Cardiac fibroblast (primary cell): ENCODE results near the gene C9.

Source experiments
- DNase-seq, 2 donors: peaks; one replicate each; pipeline versions ENCODE4 v3.0.0 to v3.0.0-alpha.2; 2010; ENCODE audit warnings: low read depth in 2 of 2
- H3K4me3 ChIP-seq, 2 donors: replicated peaks in 1 of 2; 1 replicate in 1 of 2; 2 replicates in 1 of 2; pipeline ENCODE4 v1.5.1; 2011; ENCODE audit warnings: low read depth in 2 of 2, low read length in 2 of 2, mild to moderate bottlenecking in 2 of 2, moderate library complexity in 1 of 2
- TF ChIP-seq, protein P1 (sequence below): IDR thresholded peaks from one replicate; pipeline ENCODE4 v1.5.1; 2011; ENCODE audit warnings: low read depth, mild to moderate bottlenecking, low read length, inconsistent platforms

C9 gene

DNA sequence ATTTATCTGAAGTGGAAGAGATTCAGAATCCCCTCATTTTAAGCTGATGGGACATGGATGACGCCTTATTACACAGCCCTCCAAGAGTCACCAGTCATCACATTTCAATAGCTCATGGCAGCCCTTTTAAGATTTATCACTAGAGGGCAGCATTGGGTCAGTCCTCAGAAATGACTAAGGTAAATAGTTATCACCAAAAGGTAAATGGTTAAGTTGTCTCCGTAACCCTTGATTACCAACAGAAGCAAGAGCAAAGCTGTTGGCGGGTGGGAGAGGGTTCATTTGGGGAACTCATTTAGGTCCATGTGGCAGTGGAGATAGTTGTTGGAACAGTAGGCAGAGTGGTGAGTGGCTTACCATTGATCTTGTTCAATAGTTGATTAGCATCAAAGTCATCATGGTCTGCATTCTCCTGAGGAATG, 12.0 kb upstream of the C9 start:
- no peak overlapping the region for H3K4me3 ChIP-seq
- TF ChIP-seq, protein P1, sequence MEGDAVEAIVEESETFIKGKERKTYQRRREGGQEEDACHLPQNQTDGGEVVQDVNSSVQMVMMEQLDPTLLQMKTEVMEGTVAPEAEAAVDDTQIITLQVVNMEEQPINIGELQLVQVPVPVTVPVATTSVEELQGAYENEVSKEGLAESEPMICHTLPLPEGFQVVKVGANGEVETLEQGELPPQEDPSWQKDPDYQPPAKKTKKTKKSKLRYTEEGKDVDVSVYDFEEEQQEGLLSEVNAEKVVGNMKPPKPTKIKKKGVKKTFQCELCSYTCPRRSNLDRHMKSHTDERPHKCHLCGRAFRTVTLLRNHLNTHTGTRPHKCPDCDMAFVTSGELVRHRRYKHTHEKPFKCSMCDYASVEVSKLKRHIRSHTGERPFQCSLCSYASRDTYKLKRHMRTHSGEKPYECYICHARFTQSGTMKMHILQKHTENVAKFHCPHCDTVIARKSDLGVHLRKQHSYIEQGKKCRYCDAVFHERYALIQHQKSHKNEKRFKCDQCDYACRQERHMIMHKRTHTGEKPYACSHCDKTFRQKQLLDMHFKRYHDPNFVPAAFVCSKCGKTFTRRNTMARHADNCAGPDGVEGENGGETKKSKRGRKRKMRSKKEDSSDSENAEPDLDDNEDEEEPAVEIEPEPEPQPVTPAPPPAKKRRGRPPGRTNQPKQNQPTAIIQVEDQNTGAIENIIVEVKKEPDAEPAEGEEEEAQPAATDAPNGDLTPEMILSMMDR, result peak; percentile 72
- peak; percentile 60 to 77 for DNase-seq

DNA sequence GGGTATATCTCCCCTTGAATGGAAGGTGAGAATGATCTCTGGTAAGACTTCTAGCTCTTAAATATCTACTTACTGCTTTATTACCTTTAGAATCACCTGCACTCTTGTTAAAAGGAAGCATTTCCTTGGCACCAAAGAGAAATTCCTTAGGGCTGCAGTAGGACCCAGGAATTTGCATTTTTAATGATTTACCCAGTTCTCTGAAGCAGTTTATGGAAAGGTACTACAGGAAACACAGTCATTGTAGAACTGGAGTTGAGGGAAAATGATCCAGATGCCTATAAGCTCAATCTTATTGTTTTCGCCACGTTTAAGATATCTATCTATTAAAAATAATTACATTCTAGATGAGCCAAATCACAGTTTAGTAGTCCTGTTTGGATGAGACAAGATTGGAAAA, 9.5 kb upstream of the C9 start:
- TF ChIP-seq, protein P1, result no peak
- H3K4me3 ChIP-seq, result no peak overlapping the region
- DNase-seq, result no peak

DNA sequence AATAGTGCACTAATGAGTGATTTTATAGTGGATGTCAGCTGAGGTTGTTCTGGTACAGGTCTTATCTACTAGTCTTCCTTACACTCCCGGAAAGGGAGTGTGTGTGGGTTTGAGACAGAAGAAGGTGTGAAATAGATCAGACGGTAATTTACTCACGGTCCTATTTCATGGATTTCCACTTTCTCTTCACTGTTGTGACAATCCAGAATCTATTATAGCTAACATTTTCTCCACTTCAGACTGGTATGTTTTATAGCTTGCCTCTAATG, 7.0 kb upstream of the C9 start:
- TF ChIP-seq, protein P1, result no peak
- no peak for DNase-seq
- no peak overlapping the region for H3K4me3 ChIP-seq

DNA sequence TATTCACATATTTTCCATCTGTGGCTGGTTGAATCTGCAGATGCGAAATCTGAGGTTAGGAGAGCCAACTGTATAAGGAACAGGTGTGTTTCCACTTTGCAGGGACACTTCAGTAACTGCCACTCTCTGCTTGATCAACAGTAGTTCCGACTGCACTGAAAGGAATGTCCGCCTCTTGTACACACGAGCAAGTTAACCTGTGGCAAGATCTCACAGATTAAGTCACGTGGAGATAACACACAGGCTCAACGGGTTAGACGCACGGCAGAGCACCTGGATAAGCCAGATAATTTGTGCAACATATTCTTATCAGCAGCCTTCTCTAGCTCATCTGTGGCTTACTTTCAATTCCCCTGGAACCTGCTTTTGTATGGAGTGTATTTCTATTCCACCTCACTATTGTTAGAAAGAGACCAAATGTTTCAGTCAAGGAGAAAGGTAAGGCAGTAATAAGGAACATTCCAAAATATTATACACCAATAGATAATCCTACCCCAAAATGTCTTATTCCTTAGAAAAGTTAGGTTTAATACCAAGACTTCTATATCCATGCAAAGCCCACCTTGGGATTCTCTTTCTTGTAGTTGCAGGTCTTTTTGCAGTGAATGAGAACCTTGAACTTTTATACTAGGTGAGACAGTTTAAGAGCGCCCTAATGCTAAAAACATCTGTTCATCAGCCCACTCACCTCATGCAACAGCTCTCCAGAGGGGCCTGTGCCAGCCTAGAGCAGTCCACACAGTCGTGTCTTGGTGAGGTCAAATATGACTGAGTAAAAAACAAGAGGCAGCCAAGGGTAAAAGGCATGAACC, 6.5 kb upstream of the C9 start:
- no peak for DNase-seq
- TF ChIP-seq, protein P1, result no peak
- no peak overlapping the region for H3K4me3 ChIP-seq

DNA sequence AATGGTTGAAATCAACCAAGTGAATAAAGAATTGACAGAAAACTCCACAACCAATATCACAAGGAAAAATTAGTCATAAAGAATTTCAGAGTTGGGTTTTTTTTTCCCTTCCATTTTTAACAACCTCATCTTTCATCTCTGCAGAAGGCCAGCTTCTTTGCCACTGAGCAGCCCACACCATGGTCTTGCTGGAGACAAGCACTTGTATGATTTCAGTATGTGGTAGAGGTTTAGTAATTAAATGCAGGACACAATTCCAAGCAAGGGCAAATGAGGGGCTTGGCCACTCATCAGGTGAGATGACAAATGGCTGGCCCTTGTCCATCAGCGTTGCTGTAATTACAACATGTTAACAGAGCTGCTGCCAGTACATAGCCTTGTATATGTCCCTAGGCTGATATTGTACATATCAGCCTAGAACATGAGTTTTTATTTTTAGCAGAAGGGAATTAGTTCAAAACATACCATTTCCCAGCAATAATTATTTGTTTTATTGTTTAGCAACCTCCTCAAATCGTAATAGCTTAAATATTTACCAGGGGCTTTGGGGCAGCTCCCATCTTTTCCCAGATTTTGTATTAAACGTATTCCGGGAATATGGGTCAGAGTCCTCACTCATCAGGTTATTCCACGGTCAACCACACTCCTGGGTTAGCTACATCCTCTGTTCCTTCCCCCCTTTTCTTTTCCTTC, 5.0 kb upstream of the C9 start:
- TF ChIP-seq, protein P1, result no peak
- H3K4me3 ChIP-seq, result no peak overlapping the region
- DNase-seq, result no peak

DNA sequence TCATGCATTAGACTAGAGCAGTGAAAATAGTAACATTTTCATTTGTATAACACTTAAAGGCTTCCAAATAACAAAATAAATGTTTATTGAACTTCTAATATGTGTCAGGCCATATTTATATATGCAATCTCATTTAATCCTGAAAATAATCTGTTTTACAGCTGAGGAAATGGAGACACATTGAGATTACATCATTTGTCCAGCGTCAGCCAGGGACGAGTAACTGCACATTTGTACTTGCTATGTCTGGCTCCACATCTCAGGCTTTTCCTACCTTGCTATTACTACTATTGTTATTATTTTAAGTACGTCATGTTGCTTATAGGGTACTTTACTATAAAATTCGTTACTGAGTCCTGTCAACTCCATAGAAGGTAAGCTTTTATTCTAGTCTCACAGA, 3.8 kb upstream of the C9 start:
- H3K4me3 ChIP-seq, result no peak overlapping the region
- DNase-seq, result no peak
- TF ChIP-seq, protein P1, result no peak

DNA sequence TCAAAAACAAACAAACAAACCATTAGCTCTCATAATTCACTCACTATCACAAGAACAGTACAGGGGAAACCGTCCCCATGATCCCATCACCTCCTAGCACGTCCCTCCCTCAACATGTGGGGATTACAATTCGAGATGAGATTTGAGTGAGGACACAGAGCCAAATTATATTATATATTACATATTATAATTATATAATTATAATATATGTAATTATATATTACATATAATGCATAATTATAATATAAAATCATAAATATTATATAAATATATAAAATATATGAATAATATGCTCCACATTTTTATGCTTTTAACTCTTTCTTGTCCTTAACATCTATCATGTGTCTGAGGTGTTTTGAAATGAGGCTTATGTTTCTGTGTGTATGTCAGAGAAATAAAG, 3.4 kb upstream of the C9 start:
- no peak for DNase-seq
- TF ChIP-seq, protein P1, result no peak
- no peak overlapping the region for H3K4me3 ChIP-seq
